Testis (tissue), 2 donors: ENCODE results near the gene MCAT.

ENCODE experiments used
- CTCF ChIP-seq, 3 experiments: fragments of 450-650 bp in 2 of 3; fragments of 200-600 bp in 1 of 3; sonication (generic) in 1 of 3; IDR thresholded peaks; one replicate each; pipeline ENCODE4 v1.5.1; 2016 to 2019; ENCODE audit warnings: antibody characterized with exemption in 3 of 3, mild to moderate bottlenecking in 2 of 3, moderate library complexity in 1 of 3
- POLR2A ChIP-seq: fragments of 450-650 bp; IDR thresholded peaks from one replicate; pipeline ENCODE4 v1.6.1; 2017; ENCODE audit warnings: antibody characterized with exemption, mild to moderate bottlenecking, moderate library complexity

- TF ChIP-seq CTCF (IDR thresholded peaks at IDR 0.05) (no peak), POLR2A (no peak)
These were observed 23.9 kb upstream of the MCAT start for GRCh38 chr22:43167001-43167589.
